Iris pigment epithelial cell (primary cell): ENCODE measurements around the gene BCAS3.

Source experiments
- DNase-seq: peaks from one replicate; pipeline ENCODE4 v3.0.0-alpha.2; 2011; ENCODE audit warnings: low read depth

Gene BCAS3

DNA sequence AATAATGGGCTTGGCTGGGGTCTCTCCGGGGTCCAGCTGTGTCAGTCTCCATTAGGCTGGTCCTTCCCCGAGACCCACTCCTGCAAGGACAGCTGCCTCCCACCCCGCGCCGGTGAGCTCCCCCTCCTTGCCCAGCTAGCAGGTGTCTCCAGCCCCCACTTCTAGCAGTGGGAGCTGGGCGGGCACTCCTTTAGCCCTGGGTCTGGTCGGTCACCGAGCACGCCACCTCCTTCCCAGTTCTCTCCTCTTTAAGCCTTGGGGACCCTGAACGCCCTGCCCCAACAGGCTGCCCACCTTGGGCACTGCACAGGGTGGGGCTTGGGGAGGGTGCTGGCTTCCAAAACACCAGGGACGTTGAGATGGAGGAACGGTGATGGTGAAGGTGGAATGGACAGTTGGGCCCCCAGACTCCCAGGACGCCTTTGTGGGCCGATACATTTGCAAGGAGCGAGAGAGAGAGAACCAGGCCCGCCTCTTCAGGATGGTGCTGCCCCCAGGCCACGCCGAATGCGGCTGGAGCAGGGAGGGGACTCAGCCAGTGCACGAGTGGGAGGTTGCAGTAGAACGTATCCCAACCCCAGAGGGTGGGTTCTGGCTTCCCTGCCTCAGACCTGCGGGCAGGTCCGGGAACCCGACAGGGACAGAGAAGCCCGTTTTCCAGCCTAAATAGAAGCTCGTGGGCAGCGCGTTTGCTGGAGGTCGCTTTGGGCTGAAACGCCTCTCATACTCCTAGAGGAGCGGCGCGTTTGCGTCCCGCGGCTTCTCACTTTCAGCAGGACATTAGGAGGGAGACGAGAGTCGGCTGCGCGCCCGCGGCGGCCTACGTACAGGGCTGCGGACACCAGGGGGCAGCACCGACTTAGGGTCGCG, 732.7 kb downstream of the BCAS3 start:
- peak; percentile 83 for DNase-seq

GRCh38 chr17:61411011-61411260, 733.3 kb downstream of the BCAS3 start:
- DNase-seq: no peak

DNA sequence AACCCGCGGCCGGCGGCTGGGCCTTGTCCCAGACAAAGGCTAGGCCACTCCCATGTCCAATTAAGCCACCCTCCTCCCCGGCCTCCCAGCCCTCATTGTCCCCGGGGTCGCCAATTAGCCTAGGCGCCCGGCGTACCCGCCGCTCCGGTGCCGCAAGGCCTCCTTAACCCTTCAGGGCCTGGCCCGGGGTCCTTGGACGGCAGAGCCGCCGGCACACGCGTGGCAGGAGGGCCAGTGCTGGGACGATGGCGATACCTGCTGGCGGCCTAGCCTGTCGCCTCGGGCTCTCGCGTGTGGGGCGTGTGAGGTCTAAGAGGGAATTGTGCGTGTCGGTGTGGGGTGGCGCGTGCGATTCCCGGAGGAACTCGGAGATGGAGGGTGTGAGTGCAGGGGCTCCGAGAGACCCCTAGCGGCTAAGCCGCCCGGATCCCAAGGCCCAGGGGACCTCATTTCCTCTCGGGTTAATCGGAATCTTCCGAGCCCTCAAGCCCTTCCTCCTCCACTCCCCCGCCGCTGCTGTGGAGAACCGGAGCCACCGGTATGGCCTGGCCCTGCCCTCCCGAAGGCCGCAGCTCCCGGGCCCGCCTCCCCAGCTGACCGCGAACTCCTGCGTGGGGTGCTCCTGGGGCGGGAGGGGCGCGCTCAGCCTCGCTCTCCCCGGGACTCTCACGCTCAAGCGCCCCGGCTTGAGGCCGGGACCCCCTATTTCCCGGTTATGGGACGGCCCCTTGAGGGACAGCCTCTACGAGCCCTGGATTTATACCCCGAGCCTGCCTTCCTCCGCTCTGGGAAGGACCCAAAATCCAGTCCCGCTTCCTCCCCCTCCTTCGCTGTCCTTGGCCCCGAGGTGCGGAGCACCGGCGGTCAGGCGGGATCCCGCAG, 733.9 kb downstream of the BCAS3 start:
- peak; percentile 75 for DNase-seq

- DNase-seq: peak; percentile 79
Observed at GRCh38 chr17:61412143-61412859, 734.6 kb downstream of the BCAS3 start.

GRCh38 chr17:61412860-61413660, 735.4 kb downstream of the BCAS3 start:
- no peak for DNase-seq

GRCh38 chr17:61413661-61414126, 736.0 kb downstream of the BCAS3 start:
- no peak for DNase-seq

GRCh38 chr17:61414141-61414935, 736.7 kb downstream of the BCAS3 start:
- DNase-seq: no peak

DNA sequence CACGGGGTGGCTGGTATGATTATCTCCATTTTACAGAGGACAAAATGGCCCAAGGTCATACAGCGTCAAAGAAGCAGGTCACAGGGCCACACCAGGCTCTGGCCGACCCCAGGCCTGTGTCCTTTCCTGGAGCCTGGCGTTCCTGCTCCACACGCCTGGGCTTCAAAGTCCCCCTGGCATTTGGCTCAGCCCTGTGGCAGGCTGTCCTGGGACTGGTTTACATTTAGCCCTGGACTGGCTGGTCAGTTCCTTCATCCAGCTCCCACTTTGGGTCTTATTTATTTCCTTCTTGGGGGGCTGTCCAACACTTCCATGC, 737.2 kb downstream of the BCAS3 start:
- DNase-seq: no peak

GRCh38 chr17:61415374-61416210, 737.9 kb downstream of the BCAS3 start:
- DNase-seq: no peak

DNA sequence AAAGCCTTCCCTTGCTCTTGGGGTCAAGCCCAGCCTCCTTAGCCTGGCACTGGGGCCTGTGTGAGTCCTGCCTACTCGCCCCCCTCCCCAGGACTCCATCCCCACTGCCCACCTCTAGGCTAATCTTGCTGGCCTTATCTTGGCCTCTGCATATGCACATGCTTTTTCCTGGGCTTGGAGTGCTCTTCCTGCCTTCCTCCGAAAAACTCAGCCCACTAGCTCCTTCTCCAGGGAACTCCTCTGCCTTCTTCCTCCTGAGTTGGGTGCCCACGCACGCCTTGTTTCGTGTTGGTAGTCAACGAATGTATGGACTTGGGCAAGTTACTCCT, 738.5 kb downstream of the BCAS3 start:
- DNase-seq: no peak

- DNase-seq: peak; percentile 81
Observed at GRCh38 chr17:61416540-61417363, 739.1 kb downstream of the BCAS3 start.

- no peak for DNase-seq
Observed at GRCh38 chr17:61418449-61418848, 740.8 kb downstream of the BCAS3 start.

GRCh38 chr17:61419496-61420046, 741.9 kb downstream of the BCAS3 start:
- no peak for DNase-seq

GRCh38 chr17:61420052-61420451, 742.4 kb downstream of the BCAS3 start:
- DNase-seq: no peak

GRCh38 chr17:61420745-61421398, 743.2 kb downstream of the BCAS3 start:
- no peak for DNase-seq

DNA sequence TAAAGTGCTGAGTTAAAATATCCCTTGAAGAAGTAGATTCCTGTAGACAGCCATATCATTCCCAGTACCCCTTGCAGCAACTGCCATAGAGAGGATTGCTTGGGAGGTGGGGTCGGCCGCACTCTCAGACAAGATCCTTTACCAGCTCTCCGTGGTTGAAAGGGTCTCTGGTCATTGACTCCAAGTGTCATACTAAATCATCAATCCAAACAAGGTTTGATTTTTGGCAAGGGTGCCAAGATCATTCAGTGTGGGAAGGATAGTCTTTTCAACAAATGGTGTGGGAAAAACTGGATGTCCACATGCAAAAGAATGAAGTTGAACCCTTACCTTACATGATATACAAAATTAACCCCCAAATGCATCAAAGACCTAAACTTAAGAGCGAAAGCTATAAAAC, 743.8 kb downstream of the BCAS3 start:
- DNase-seq: no peak

GRCh38 chr17:61422116-61422799, 744.6 kb downstream of the BCAS3 start:
- no peak for DNase-seq

- DNase-seq: no peak
Observed at GRCh38 chr17:61422869-61423268, 745.2 kb downstream of the BCAS3 start.
